ENCODE measurements around the gene PDSS2.

- TF ChIP-seq POLR2A (IDR thresholded peaks at IDR 0.05) (no peak), EP300 (IDR thresholded peaks at IDR 0.05) (no peak)
These were observed 187.1 kb downstream of the PDSS2 start for GRCh38 chr6:107272246-107272645.

Data from gastroesophageal sphincter (tissue), 2 donors.